Mesendoderm (in vitro differentiated cells): ENCODE measurements around the gene VDAC1.
"Not testable (repeated sequence)": the region's sequence is repeated elsewhere in the genome, so short reads cannot be mapped to it uniquely, and the experiment has no call there.

Experiments used
- DNase-seq: peaks from one replicate; pipeline ENCODE4 v3.0.0; 2013
- H2AK5ac ChIP-seq: 2 replicates; pipeline ENCODE4 v1.6.1; 2013; ENCODE audit warnings: low read length, inconsistent platforms
- H2BK120ac ChIP-seq: 2 replicates; pipeline ENCODE4 v1.6.1; 2013; ENCODE audit warnings: low read depth, mild to moderate bottlenecking, low read length, moderate library complexity, mixed read lengths
- H2BK15ac ChIP-seq: replicated peaks from 2 replicates; pipeline ENCODE4 v1.6.1; 2013; ENCODE audit warnings: low read depth, mild to moderate bottlenecking, moderate library complexity
- H2BK5ac ChIP-seq: 2 replicates; pipeline ENCODE4 v1.6.1; 2013; ENCODE audit warnings: low read length, inconsistent platforms
- H3K18ac ChIP-seq: 2 replicates; pipeline ENCODE4 v1.6.1; 2013; ENCODE audit warnings: mild to moderate bottlenecking, low read length, mixed read lengths
- H3K23ac ChIP-seq: one replicate; pipeline ENCODE4 v1.6.1; 2013; ENCODE audit warnings: low read length
- H3K27ac ChIP-seq: 2 replicates; pipeline ENCODE4 v1.5.1; 2013; ENCODE audit warnings: low read depth, mild to moderate bottlenecking, inconsistent platforms, low read length, moderate library complexity
- H3K27me3 ChIP-seq: 2 replicates; pipeline ENCODE4 v1.6.1; 2013; ENCODE audit warnings: low read length, control low read depth, mild to moderate bottlenecking, inconsistent platforms; ENCODE audit not compliant: insufficient read depth, poor library complexity
- H3K36me3 ChIP-seq: 2 replicates; pipeline ENCODE4 v1.6.1; 2013; ENCODE audit warnings: low read length, inconsistent platforms; ENCODE audit not compliant: control insufficient read depth, insufficient read depth
- H3K4ac ChIP-seq: one replicate; pipeline ENCODE4 v1.6.1; 2013; ENCODE audit warnings: low read depth, mild to moderate bottlenecking, low read length, moderate library complexity
- H3K4me1 ChIP-seq: 2 replicates; pipeline ENCODE4 v1.6.1; 2013; ENCODE audit warnings: low read depth, low read length, inconsistent platforms; ENCODE audit not compliant: control insufficient read depth
- H3K4me2 ChIP-seq: 2 replicates; pipeline ENCODE4 v1.6.1; 2013; ENCODE audit warnings: low read length
- H3K4me3 ChIP-seq: 2 replicates; pipeline ENCODE4 v1.5.1; 2013; ENCODE audit warnings: mild to moderate bottlenecking, low read length
- H3K56ac ChIP-seq: one replicate; pipeline ENCODE4 v1.6.1; 2013; ENCODE audit warnings: low read length
- H3K79me1 ChIP-seq: 2 replicates; pipeline ENCODE4 v1.6.1; 2013; ENCODE audit warnings: low read length, inconsistent platforms
- H3K79me2 ChIP-seq: 2 replicates; pipeline ENCODE4 v1.6.1; 2013; ENCODE audit warnings: mild to moderate bottlenecking, low read length; ENCODE audit not compliant: control insufficient read depth, insufficient read depth
- H3K9ac ChIP-seq: 2 replicates; pipeline ENCODE4 v1.6.1; 2013; ENCODE audit warnings: low read length, inconsistent platforms
- H4K5ac ChIP-seq: one replicate; pipeline ENCODE4 v1.6.1; 2013; ENCODE audit warnings: low read length
- H4K8ac ChIP-seq: one replicate; pipeline ENCODE4 v1.6.1; 2013; ENCODE audit warnings: low read depth, mild to moderate bottlenecking, control low read depth, low read length, moderate library complexity
- WGBS: extraction: QIAGEN DNeasy Blood & Tissue Kit; methylation state at CpG from one replicate; pipeline ENCODE4 v1.1.7; 2013; ENCODE audit warnings: low lambda C conversion rate, missing lambda C conversion rate; ENCODE audit not compliant: insufficient coverage; ENCODE audit errors: extremely low coverage; 5-methylcytosine and 5-hydroxymethylcytosine counted together

VDAC1 gene

DNA sequence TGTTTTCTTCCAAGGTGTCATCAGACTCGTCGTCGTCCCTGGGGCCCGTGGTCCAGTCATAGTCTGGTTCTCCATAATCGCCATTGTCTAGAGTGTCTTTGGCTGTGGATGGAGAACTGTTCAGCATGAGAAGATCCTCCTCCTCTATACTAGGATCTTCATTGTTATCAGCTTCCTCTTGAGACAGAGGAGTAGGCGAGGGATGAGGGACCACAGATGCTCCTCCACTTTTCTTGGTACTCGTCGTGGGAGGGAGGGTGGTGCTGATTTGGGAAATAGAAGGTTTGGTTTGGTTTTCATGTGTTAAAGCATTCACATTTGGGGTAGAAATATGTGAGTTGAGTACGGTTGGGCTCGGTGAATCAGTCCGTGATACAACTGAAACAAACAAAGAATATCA lies 45.1 kb downstream of the VDAC1 start:
- DNase-seq, result no peak
- no peak overlapping the region for H3K18ac ChIP-seq
- H3K23ac ChIP-seq, result no peak overlapping the region
- H3K79me2 ChIP-seq, result no peaks in the 10 kb centered on the region
- H3K79me1 ChIP-seq, result peaks cover 2% of the 10 kb centered on the region
- H2AK5ac ChIP-seq, result no peak overlapping the region
- H2BK15ac ChIP-seq, result no peak overlapping the region
- no peak overlapping the region for H3K4me2 ChIP-seq
- no peaks in the 10 kb centered on the region for H3K4me1 ChIP-seq
- WGBS, result no CpG with 5 or more reads among the region's 11 CpGs
- no peaks in the 10 kb centered on the region for H3K36me3 ChIP-seq
- no peak overlapping the region for H4K8ac ChIP-seq
- H3K9ac ChIP-seq, result no peak overlapping the region
- no peak overlapping the region for H2BK120ac ChIP-seq
- H3K4ac ChIP-seq, result no peak overlapping the region
- H3K56ac ChIP-seq, result no peak overlapping the region
- no peak overlapping the region for H3K4me3 ChIP-seq
- no peak overlapping the region for H2BK5ac ChIP-seq
- H3K27me3 ChIP-seq, result no peaks in the 10 kb centered on the region
- no peak overlapping the region for H4K5ac ChIP-seq
- no peak overlapping the region for H3K27ac ChIP-seq

GRCh38 chr5:133957591-133957990 lies 47.2 kb downstream of the VDAC1 start:
- peaks cover 2% of the 10 kb centered on the region for H3K79me1 ChIP-seq
- H3K36me3 ChIP-seq, result no peaks in the 10 kb centered on the region
- H3K79me2 ChIP-seq, result no peaks in the 10 kb centered on the region
- no peak overlapping the region for H2AK5ac ChIP-seq
- no peak overlapping the region for H3K4me2 ChIP-seq
- H3K27me3 ChIP-seq, result no peaks in the 10 kb centered on the region
- no peak overlapping the region for H3K56ac ChIP-seq
- no peak overlapping the region for H2BK5ac ChIP-seq
- no peak overlapping the region for H3K4me3 ChIP-seq
- no peaks in the 10 kb centered on the region for H3K4me1 ChIP-seq
- no peak overlapping the region for H3K27ac ChIP-seq
- H4K8ac ChIP-seq, result no peak overlapping the region
- H3K18ac ChIP-seq, result no peak overlapping the region
- H3K23ac ChIP-seq, result no peak overlapping the region
- H4K5ac ChIP-seq, result no peak overlapping the region
- no peak overlapping the region for H2BK120ac ChIP-seq
- WGBS, result no CpG with 5 or more reads among the region's 1 CpG
- DNase-seq, result no peak
- no peak overlapping the region for H3K4ac ChIP-seq
- H3K9ac ChIP-seq, result no peak overlapping the region
- no peak overlapping the region for H2BK15ac ChIP-seq

- no peak overlapping the region for H3K4me2 ChIP-seq
- H2AK5ac ChIP-seq, result no peak overlapping the region
- no peak overlapping the region for H2BK120ac ChIP-seq
- no peak overlapping the region for H3K4me3 ChIP-seq
- H3K27me3 ChIP-seq, result no peaks in the 10 kb centered on the region
- H3K27ac ChIP-seq, result no peak overlapping the region
- H4K8ac ChIP-seq, result no peak overlapping the region
- no peak for DNase-seq
- H3K4ac ChIP-seq, result no peak overlapping the region
- H3K56ac ChIP-seq, result no peak overlapping the region
- no peak overlapping the region for H3K9ac ChIP-seq
- no peak overlapping the region for H3K18ac ChIP-seq
- no CpG with 5 or more reads among the region's 4 CpGs for WGBS
- H3K4me1 ChIP-seq, result no peaks in the 10 kb centered on the region
- H3K79me1 ChIP-seq, result no peaks in the 10 kb centered on the region
- H3K36me3 ChIP-seq, result no peaks in the 10 kb centered on the region
- no peak overlapping the region for H2BK15ac ChIP-seq
- H3K23ac ChIP-seq, result no peak overlapping the region
- H2BK5ac ChIP-seq, result no peak overlapping the region
- no peak overlapping the region for H4K5ac ChIP-seq
- no peaks in the 10 kb centered on the region for H3K79me2 ChIP-seq
Observed at GRCh38 chr5:133957080-133957479, 47.7 kb downstream of the VDAC1 start.

GRCh38 chr5:133956196-133956595 lies 48.6 kb downstream of the VDAC1 start:
- H4K5ac ChIP-seq, H3K4me3 ChIP-seq, H3K9ac ChIP-seq, H3K4me2 ChIP-seq, H3K18ac ChIP-seq, H3K79me2 ChIP-seq, H2BK5ac ChIP-seq, H3K27ac ChIP-seq, H2BK15ac ChIP-seq, H3K56ac ChIP-seq, H3K79me1 ChIP-seq, H2AK5ac ChIP-seq, H3K23ac ChIP-seq, H3K4me1 ChIP-seq, H2BK120ac ChIP-seq, DNase-seq, H3K36me3 ChIP-seq, H3K4ac ChIP-seq, H4K8ac ChIP-seq, H3K27me3 ChIP-seq: not testable (repeated sequence)
- WGBS, result no CpG with 5 or more reads among the region's 1 CpG

DNA sequence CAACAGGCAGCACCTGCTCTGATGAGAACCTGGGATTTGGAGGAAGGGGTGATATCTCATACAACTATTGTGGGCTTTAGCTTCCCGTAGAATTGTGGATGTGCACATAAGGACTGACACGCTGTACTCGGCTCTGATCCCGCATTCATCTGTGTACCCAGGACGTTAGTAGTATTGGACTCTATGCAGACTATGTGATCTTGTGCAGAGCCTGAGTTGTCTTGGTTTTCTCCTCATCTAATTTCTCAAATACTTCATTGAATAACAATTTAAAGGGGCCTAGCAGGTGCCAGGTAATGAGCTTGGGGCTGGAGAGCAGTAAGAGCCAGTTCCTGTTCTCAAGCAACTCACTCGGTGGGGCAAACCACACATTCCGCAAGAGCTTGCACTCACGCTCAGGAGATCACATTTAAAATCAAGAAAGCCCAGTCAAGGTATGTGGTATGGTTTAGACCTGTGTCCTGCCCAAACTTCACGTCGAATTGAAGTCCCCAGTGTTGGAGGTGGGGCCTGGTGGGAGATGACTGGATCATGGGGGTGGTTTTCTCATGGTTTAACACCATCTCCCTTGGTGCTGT lies 51.1 kb downstream of the VDAC1 start:
- H4K5ac ChIP-seq, result no peak overlapping the region
- no peak overlapping the region for H4K8ac ChIP-seq
- H3K18ac ChIP-seq, result no peak overlapping the region
- H3K4me2 ChIP-seq, result no peak overlapping the region
- H3K23ac ChIP-seq, result no peak overlapping the region
- H3K56ac ChIP-seq, result no peak overlapping the region
- H2AK5ac ChIP-seq, result no peak overlapping the region
- H3K36me3 ChIP-seq, result no peaks in the 10 kb centered on the region
- H3K79me2 ChIP-seq, result no peaks in the 10 kb centered on the region
- DNase-seq, result no peak
- H3K4ac ChIP-seq, result no peak overlapping the region
- no peak overlapping the region for H3K27ac ChIP-seq
- H2BK5ac ChIP-seq, result no peak overlapping the region
- WGBS, result no CpG with 5 or more reads among the region's 10 CpGs
- no peak overlapping the region for H2BK15ac ChIP-seq
- H3K27me3 ChIP-seq, result no peaks in the 10 kb centered on the region
- H3K79me1 ChIP-seq, result no peaks in the 10 kb centered on the region
- H3K4me3 ChIP-seq, result no peak overlapping the region
- no peak overlapping the region for H3K9ac ChIP-seq
- H3K4me1 ChIP-seq, result no peaks in the 10 kb centered on the region
- H2BK120ac ChIP-seq, result no peak overlapping the region
